HG02938 (cell line): Measurements from ENCODE around the gene ATP5PO.
"Not testable (repeated sequence)": the region's sequence is repeated elsewhere in the genome, so short reads cannot be mapped to it uniquely, and the experiment has no call there.

Source experiments
- ATAC-seq: cut with Tn5 transposase; IDR thresholded peaks from one replicate; pipeline ENCODE4 v1.9.1; 2021; ENCODE audit warnings: mild to moderate bottlenecking, moderate library complexity; ENCODE audit not compliant: unreplicated experiment

The ATP5PO gene

DNA sequence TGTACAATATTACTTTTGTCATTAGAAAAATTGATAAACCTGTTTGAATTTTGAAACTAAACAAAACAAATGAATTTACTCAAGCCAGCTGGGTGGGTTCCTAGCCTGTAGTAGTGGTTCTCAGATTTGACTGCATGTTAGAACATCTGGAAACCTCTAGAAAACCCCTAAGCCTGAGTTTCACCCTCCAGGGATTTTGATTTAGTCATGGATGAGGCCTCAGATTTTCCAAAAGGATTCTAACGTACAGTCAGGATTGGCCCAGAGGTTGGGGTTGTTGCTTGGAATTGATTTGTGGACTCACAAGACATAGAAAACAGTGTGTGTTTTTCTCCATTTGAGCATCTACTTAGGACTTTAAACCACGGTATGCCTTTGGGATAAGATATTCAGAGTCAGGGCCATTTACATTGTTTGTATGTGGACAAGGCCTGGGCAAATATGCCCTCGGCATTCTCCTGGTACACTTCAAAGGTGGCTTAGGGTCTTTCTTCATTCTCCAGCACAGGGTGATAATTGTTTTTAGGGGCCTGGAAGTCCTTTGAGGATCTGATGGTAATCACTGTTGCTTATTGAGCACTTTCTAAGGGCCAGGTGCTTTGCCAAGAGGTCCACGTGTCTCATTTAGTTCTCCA lies 42.6 kb downstream of the ATP5PO start:
- ATAC-seq = no peak

DNA sequence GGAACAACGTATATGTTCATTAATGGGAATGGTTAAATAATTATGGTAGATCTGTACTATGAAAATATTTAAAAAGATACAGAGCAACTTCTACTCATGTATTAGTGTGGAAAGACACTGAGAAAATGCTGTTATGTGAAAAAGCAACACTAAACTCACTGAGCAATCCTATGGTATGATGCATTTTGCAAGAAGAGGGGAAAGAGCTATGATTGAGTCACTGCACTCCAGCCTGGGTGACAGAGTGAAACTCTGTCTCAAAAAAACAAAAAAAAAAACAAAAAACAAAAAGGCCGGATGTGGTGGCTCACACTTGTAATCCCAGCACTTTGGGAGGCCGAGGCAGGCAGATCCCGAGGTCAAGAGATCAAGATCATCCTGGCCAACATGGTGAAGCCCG lies 44.4 kb downstream of the ATP5PO start:
- no peak for ATAC-seq

DNA sequence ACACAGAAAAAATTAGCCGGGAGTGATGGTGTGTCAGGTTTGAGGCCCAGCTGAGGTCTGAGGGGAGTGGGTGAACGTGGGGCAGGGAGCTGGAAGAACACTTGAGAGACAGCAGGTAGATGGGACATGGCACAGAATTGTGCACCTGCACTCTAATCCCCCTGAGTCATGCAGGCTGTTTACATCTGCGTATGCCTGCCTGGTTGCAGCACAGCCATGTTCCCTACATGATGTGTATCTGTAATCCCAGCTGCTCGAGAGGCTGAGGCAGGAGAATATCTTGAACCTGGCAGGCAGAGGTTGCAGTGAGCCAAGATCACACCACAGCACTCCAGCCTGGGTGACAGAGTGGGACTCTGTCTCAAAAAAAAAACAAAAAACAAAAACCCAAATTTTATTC lies 44.8 kb downstream of the ATP5PO start:
- no peak for ATAC-seq

GRCh38 chr21:33869873-33870272 lies 45.7 kb downstream of the ATP5PO start:
- ATAC-seq = no peak

DNA sequence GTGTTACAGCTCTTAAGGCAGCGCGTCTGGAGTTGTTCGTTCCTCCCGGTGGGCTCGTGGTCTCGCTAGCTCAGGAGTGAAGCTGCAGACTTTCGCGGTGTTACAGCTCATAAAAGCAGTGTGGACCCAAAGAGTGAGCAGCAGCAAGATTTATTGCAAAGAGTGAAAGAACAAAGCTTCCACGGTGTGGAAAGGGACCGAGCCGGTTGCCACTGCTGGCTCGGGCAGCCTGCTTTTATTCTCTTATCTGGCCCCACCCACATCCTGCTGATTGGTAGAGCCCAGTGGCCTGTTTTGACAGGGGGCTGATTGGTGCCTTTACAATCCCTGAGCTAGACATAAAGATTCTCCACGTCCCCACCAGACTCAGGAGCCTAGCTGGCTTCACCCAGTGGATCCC lies 47.7 kb downstream of the ATP5PO start:
- ATAC-seq = not testable (repeated sequence)

DNA sequence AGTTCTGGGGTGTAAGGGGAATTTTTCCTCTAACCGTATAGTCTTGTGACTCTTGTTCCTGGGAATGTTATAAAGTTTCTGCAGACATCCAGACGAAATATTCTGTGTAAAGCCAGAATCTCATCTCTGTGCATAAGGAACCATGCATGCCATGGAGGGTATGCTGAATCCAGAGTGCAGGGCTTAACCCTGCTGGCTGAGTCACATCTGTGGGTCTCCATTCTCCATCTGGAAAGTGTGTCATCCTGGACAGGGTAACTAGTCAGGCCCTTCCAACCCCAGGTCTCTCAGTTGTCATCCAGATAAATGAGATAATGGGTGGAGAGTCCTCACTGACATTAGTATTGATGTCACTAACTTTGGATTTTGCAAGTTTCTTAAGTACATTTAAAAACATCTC lies 48.8 kb downstream of the ATP5PO start:
- ATAC-seq = no peak

DNA sequence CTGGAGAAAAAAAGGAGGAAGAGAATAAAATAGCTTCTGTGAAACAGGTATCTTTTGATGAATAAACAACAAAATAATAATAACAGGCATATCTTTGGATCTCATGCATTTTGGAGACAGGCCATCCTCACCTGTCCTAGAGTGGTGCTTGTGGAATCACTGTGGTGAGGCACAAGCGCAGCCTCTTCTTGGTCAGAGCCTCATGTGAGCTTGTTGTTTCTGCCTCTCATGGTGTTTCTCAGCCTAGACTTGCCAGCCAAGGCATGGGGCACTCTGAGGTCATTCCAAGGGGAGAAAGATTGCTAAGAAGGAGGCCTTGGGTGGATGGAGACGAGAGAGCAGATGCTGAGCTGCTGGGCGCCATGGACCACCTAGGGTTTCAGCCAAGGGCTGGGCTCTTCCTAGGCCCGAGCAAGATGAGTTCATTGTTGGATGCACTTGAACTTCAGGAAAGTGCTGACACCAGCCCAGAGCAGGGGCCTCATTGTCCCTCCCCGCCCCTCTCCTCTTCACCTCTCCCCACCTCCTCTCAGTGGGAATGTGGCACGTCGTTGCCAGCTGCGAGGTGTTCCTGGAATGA lies 49.5 kb downstream of the ATP5PO start:
- no peak for ATAC-seq

DNA sequence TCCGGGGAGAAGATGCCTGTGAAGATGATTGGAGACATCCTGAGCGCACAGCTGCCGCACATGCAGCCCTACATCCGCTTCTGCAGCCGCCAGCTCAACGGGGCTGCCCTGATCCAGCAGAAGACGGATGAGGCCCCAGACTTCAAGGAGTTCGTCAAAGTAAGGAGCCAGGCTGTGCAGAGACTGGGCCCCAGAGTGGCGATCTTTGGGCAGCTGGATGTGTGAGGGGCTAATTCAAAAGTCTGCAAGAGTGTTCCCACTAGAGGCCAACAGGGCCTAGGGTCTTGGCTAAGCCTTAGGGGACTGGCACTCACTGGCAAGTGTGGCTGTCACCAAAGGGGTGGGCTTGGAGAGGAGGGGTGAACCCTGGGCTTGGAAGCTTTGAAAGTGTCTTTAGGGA lies 50.4 kb downstream of the ATP5PO start:
- ATAC-seq = no peak

DNA sequence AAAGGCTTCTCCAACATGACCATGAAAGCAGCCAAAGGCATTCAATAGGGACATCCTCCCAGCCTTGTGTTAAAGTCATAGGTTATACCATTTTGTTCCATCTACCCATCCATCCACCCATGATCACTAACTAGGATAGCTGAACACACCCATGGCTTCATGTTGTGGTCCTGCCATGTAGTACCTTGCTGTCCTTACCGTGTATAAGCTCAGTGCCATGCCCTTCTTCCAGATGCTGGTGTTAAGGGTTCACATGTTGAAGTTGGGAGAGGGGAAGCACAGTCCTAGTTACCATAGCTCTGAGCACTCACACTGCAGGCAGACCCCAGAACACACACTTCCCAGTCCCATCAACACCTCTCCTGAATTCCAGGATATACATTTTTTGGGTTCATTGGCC lies 51.5 kb downstream of the ATP5PO start:
- ATAC-seq = no peak

DNA sequence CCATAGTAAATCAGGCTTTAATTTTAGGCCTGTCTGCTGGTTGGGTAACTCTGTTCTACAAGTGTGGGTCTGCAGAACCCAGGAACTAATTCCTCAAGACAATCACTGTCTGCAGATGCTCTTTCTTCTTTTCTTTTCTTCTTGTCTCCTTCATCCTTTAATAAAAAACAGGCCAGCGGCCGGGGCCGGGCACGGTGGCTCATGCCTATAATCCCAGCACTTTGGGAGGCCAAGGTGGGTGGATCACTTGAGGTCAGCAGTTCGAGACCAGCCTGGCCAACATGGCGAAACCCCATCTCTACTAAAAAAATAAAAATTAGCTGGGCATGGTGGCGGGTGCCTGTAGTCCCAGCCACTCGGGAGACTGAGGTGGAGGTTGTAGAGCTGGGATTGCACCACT lies 52.4 kb downstream of the ATP5PO start:
- ATAC-seq = not testable (repeated sequence)

DNA sequence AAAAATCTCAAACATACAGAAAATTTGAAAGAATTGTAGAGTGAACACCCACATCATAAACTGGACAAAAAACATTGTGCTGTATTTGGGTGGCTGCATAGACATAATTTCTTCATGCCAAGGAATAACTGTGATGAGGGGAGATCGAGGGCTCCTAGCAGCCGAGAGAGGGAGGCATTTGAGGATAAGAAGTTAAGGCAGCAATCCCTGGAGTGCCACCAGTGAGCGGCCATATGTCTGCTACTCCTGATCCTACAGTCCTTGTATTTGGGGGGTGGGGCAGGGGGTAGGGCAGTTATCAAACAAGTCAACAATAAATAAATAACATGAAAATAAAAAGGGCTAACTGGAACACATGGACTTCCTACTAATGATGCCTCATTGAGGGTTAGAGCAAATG lies 54.5 kb downstream of the ATP5PO start:
- no peak for ATAC-seq

DNA sequence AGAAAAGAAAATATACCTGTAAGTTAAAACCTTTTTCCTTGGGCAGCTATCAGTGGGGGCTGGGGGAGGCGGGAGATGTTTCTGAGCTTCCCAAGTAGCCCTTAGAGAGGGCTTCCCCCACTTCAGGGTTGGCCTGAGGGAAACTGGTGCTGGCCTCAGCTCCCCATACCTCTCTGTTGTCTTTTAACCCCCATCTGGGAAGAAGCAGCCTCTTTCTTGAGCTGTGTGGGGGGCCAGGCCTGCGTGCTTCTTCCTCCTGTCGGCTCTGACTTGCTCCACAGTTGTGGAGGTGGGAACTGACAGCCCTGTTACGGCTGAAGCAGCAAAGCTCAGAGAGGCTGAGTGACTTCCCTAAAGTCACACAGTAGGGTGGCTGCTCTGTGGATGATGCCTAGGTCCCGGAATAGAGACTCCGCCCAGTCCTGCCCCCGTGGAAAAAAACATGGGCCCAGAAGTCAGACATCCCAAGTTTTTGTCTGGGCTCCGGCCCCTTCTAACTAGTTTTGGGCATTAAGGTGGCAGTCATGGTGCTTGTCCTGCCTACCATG lies 55.2 kb downstream of the ATP5PO start:
- ATAC-seq = no peak

- ATAC-seq = no peak
Observed at GRCh38 chr21:33859373-33860102, 56.1 kb downstream of the ATP5PO start.

- no peak for ATAC-seq
Observed at GRCh38 chr21:33858667-33859372, 56.8 kb downstream of the ATP5PO start.

GRCh38 chr21:33857846-33858666 lies 57.5 kb downstream of the ATP5PO start:
- no peak for ATAC-seq

DNA sequence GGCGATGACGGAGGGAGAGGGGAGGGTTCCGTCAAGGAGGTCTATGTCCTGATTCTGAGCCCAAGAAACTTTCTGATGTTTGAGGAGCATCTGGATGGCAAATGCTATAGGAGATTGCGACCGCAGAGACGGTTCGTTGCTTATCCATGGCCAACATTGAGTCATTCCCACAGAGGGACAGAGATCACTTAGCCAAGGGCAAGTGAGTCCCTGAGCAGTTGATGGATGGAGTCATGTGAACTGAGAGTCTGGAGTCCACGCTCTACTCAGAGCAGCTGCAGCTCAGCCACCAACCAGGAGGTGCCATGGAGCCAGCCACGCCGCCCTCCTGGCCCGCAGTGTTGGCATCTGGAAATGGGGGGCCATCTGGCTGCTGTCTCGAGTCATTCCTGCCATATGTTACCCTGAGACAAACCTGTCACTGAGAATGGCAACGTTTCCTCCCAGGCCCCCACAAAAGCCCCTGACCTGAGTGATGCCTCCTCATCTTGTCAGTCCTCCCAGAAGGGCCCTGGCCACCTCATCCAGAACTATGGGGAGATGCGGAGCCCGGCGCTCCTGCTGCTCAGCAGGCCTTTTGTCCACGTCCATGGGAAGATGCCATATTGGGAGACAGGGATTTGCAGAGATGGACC lies 58.6 kb downstream of the ATP5PO start:
- no peak for ATAC-seq

DNA sequence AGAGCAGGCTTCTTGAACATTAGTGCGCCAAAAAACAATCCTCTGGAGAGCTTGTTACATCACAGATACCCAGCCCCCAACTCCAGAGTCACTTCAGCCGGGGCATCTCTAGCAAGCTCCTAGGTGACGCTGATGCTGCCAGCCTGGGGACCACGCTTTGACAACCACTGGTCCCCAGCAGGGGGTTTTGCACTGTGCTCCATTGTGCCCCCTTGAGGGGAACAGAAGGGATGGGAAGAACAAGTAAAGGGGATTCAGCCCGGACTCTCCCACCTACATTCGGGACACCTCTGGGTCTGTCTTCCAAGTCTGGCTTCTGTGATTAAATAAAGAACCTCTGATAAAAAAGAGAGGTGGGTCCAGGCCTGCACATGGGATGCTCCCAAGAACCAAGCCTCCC lies 60.4 kb downstream of the ATP5PO start:
- no peak for ATAC-seq

- no peak for ATAC-seq
Observed at GRCh38 chr21:33854604-33855003, 61.0 kb downstream of the ATP5PO start.
